KMS-11 (cell line): ENCODE results near the gene ZNRF1.

ENCODE experiments used
- H2AFZ ChIP-seq: fragments of 200-600 bp; sonication (generic); 2 replicates; pipeline ENCODE4 v1.6.1; 2016; ENCODE audit warnings: antibody characterized with exemption, mixed run types, low read depth
- H3K27ac ChIP-seq: fragments of 200-600 bp; sonication (generic); 2 replicates; pipeline ENCODE4 v1.6.1; 2016; ENCODE audit warnings: mild to moderate bottlenecking, mixed run types
- H3K27me3 ChIP-seq: fragments of 200-600 bp; sonication (generic); 2 replicates; pipeline ENCODE4 v1.6.1; 2017; ENCODE audit warnings: mild to moderate bottlenecking, low read depth, mixed run types, moderate library complexity; ENCODE audit not compliant: insufficient read depth
- H3K36me3 ChIP-seq: fragments of 200-600 bp; sonication (generic); 2 replicates; pipeline ENCODE4 v1.6.1; 2017; ENCODE audit warnings: mild to moderate bottlenecking, mixed run types; ENCODE audit not compliant: insufficient read depth
- H3K4me1 ChIP-seq: fragments of 200-600 bp; sonication (generic); 2 replicates; pipeline ENCODE4 v1.6.1; 2016; ENCODE audit warnings: mild to moderate bottlenecking, low read depth, mixed run types; ENCODE audit not compliant: poor library complexity, severe bottlenecking
- H3K4me2 ChIP-seq: fragments of 200-600 bp; sonication (generic); 2 replicates; pipeline ENCODE4 v1.7.0; 2016; ENCODE audit warnings: mild to moderate bottlenecking, mixed run types
- H3K4me3 ChIP-seq: fragments of 200-600 bp; sonication (generic); IDR thresholded peaks from 2 replicates; pipeline ENCODE4 v1.6.1; 2017; ENCODE audit warnings: low read depth, low read length, mixed read lengths; ENCODE audit not compliant: insufficient read depth
- H3K79me2 ChIP-seq: fragments of 200-600 bp; sonication (generic); 2 replicates; pipeline ENCODE4 v1.6.1; 2016; ENCODE audit warnings: low read depth, mixed run types; ENCODE audit not compliant: insufficient read depth
- H3K9ac ChIP-seq: fragments of 200-600 bp; sonication (generic); 2 replicates; pipeline ENCODE4 v1.6.1; 2016; ENCODE audit warnings: mild to moderate bottlenecking, mixed run types
- H4K20me1 ChIP-seq: fragments of 200-600 bp; sonication (generic); 2 replicates; pipeline ENCODE4 v1.6.1; 2016; ENCODE audit warnings: mild to moderate bottlenecking, mixed run types; ENCODE audit not compliant: insufficient read depth
- TF ChIP-seq, protein P1 (sequence below): fragments of 200-600 bp; sonication (generic); conservative IDR thresholded peaks from 2 replicates; pipeline ENCODE4 v1.6.1; 2017; ENCODE audit warnings: low read depth, mild to moderate bottlenecking, antibody characterized with exemption, low read length, moderate library complexity, mixed read lengths

ZNRF1 gene

DNA sequence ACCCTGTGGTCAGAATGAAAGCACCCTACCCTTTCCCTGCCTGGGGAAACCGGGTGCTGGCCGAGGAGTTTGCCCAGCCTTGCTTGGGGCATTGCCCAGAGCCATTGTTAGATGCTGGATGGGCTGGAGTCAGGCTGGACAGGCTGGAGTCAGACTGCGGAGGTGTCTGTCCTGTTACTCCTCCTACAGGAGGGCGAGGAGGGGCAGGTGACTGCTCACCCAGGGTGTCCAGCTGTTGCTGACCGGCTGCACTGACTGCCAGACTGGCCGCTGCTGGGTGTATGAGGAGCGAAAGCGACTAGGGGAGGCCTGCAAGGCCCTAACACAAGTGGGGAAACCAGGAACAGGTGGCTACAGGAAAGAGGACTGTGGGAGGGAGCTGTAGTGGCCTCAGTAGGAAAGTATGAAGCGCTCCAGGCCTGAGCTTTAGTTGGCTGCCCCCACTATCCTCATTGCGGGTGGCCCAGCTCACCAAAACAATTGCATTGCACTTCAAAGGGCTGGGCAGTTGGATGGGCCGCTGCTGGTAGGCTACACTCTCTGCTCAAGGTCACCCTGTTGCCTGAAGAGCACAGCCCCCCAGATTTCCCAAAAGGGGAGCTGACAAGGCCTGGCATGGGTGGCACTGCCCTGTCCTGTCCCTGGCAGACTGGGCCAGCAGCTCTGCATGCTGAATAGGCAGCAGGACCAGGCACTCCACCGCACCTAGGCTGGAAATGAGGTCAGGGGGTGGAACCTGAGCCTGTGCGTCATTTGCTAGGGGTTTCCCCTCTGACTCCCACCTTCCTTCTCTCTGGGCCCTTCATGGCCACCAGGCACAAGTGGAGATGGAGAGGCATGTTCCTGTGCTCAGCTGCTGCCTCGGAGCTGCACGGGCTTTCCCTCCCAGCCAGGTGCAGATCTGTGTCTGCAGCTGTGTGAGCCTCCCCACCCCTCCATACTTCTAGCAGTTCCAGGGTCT, 99.4 kb downstream of the ZNRF1 start:
- Histone ChIP-seq H4K20me1 (no peaks in the 10 kb centered on the region), H3K79me2 (no peaks in the 10 kb centered on the region), H3K27ac (no peak overlapping the region), H3K36me3 (no peaks in the 10 kb centered on the region), H2AFZ (no peak overlapping the region), H3K4me3 (no peak overlapping the region), H3K4me2 (no peak overlapping the region), H3K27me3 (no peaks in the 10 kb centered on the region), H3K4me1 (no peaks in the 10 kb centered on the region), H3K9ac (no peak overlapping the region)
- TF ChIP-seq, protein P1, sequence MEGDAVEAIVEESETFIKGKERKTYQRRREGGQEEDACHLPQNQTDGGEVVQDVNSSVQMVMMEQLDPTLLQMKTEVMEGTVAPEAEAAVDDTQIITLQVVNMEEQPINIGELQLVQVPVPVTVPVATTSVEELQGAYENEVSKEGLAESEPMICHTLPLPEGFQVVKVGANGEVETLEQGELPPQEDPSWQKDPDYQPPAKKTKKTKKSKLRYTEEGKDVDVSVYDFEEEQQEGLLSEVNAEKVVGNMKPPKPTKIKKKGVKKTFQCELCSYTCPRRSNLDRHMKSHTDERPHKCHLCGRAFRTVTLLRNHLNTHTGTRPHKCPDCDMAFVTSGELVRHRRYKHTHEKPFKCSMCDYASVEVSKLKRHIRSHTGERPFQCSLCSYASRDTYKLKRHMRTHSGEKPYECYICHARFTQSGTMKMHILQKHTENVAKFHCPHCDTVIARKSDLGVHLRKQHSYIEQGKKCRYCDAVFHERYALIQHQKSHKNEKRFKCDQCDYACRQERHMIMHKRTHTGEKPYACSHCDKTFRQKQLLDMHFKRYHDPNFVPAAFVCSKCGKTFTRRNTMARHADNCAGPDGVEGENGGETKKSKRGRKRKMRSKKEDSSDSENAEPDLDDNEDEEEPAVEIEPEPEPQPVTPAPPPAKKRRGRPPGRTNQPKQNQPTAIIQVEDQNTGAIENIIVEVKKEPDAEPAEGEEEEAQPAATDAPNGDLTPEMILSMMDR = no peak

DNA sequence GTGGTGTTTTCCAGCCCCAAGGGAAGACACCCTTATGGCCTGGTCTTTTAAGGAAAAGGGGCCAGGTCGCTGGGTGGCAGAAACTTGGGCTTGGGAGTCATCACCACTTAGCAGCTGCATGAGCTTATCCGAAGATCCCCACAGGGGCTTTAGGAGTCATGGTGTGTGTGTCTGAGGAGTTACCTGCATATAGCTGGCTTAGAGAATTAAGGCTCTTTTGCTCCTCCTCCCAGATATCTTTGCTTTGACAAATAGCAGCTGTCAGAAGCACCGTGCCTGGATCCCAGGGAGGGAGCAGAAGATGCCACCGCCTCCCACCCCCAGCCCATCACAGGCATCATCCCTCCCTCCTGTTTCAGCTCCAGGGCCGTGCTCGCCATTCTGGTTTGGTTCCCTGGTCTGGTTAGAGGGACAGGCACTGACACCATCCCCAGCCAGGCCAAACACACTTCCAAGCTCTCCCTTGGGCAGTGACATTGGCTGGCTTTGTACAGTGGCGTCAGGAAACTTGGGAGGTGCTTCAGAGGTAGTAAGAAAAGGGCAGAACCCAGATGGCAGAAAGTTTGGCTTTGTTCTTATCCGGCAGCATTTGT, 100.3 kb downstream of the ZNRF1 start:
- Histone ChIP-seq H3K9ac (no peak overlapping the region), H2AFZ (no peak overlapping the region), H3K4me3 (no peak overlapping the region), H3K4me2 (no peak overlapping the region), H3K36me3 (no peaks in the 10 kb centered on the region), H3K27ac (no peak overlapping the region), H3K4me1 (no peaks in the 10 kb centered on the region), H3K79me2 (no peaks in the 10 kb centered on the region), H3K27me3 (no peaks in the 10 kb centered on the region), H4K20me1 (no peaks in the 10 kb centered on the region)
- TF ChIP-seq, protein P1 = no peak

DNA sequence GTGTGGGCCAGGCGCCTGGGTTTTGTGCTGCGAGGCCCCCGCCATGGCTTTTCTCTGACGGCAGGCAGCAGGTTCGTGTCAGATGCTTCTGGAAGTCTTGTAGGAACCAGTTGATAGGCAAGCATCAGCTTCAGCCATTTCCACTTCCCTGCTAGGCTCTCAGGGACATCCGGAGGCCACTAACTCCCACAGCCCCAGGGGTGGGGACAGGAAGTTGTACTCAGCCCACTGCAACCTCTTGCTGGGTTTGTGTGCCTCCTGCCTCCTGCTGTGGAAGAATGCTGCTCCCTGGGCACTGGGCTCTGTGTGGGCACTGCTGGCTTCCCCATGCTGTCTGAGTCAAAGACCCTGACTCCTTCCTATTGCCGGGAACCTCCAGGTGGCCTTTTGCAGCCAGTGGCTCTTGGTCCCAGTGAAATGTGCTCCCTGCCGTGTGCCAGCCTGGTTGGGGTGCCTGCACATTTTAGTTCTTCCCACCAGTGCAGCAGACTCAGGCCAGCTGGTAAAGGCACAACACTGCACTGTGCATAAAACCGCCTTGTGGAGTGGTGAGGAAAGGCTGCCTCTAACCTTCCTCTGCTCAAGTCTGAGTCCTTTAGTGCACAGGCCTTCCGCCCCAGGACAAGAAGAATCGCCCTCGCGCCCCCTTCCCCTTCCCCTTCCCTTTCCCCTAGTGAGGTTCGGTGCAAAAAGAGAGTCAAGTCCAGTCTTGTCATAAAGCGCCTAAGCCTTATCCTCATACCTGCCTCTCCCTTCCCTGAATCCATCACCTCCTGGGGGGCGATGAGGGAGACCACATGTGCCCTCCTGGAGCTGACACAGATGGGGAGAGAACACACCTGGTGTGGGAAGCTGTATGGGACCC, 101.1 kb downstream of the ZNRF1 start:
- Histone ChIP-seq H3K79me2 (no peaks in the 10 kb centered on the region), H2AFZ (no peak overlapping the region), H3K27me3 (no peaks in the 10 kb centered on the region), H4K20me1 (no peaks in the 10 kb centered on the region), H3K4me3 (no peak overlapping the region), H3K4me2 (no peak overlapping the region), H3K4me1 (no peaks in the 10 kb centered on the region), H3K27ac (no peak overlapping the region), H3K9ac (no peak overlapping the region), H3K36me3 (no peaks in the 10 kb centered on the region)
- TF ChIP-seq, protein P1 = no peak

DNA sequence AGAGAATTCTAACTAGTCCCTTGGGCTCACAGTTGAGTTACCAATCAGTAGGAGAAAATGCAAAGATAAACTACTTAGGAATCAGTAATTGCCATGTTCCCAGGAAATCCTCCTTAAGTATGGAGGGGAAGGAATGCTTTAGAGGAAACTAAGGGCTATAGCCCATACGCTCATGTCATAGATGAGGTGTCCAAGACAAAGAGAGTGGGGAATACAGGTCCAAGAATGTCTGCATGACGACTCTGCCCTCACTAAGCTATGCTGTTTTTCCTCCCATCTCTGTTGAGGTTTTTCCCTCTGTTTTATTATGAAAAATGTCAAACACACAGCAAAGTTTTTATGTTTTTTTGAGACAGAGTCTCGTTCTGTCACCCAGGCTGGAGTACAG, 101.8 kb downstream of the ZNRF1 start:
- H3K27me3 ChIP-seq = no peaks in the 10 kb centered on the region
- H4K20me1 ChIP-seq = no peaks in the 10 kb centered on the region
- no peak overlapping the region for H3K9ac ChIP-seq
- TF ChIP-seq, protein P1 = no peak
- no peak overlapping the region for H2AFZ ChIP-seq
- no peak overlapping the region for H3K27ac ChIP-seq
- no peak overlapping the region for H3K4me2 ChIP-seq
- H3K79me2 ChIP-seq = no peaks in the 10 kb centered on the region
- H3K36me3 ChIP-seq = no peaks in the 10 kb centered on the region
- no peaks in the 10 kb centered on the region for H3K4me1 ChIP-seq
- H3K4me3 ChIP-seq = no peak overlapping the region
